ENCODE results near the gene POLR3H. TPM values are rescaled to one million over a fixed set of nuclear protein-coding genes. Genes with fewer than 3 reads are reported as not detected.
A peak's percentile ranks its signal among the peaks of the same experiment; 100 is the strongest.

The POLR3H gene
- total RNA-seq, 1 donor from 2014 or later = 15.8 TPM

DNA sequence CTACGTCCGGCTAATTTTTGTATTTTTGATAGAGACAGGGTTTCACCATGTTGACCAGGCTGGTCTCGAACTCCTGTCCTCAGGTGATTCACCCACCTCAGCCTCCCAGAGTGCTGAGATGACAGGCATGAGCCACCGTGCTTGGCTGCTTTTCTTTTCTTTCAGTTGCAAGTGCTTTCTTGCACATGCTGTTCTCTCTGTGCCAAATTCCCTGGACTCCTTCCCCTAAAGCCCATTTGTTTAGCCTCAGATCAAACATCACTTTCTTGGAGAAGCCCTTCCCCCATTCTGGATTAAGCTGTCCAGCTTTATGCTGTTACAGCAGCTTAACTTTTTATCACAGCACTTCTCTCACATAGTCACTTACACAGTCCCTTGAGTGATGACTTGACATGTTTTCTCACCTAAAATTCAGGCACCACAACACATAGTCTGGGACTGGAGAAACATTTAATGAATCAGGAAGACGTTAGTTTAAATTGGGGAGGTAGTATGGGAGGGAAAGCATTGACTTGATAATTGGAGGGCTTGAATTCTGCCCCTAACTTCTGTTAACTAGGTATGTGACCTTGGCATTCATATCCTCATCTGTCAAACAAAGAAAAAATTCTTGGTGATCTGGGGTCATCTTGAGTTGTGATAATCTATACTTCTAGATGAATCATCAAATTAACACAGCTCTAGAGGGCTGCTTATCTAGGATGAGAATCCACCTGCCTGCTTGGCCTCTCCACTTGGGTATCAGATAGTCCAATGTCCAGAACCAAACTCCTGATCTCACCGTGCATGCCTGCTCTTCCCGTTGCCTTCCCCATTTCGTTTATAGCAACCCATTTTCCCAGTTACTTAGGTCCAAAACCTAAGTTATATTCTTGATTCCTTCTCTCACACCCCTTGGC lies 57.0 kb downstream of the POLR3H start:
- TF ChIP-seq, protein P1, sequence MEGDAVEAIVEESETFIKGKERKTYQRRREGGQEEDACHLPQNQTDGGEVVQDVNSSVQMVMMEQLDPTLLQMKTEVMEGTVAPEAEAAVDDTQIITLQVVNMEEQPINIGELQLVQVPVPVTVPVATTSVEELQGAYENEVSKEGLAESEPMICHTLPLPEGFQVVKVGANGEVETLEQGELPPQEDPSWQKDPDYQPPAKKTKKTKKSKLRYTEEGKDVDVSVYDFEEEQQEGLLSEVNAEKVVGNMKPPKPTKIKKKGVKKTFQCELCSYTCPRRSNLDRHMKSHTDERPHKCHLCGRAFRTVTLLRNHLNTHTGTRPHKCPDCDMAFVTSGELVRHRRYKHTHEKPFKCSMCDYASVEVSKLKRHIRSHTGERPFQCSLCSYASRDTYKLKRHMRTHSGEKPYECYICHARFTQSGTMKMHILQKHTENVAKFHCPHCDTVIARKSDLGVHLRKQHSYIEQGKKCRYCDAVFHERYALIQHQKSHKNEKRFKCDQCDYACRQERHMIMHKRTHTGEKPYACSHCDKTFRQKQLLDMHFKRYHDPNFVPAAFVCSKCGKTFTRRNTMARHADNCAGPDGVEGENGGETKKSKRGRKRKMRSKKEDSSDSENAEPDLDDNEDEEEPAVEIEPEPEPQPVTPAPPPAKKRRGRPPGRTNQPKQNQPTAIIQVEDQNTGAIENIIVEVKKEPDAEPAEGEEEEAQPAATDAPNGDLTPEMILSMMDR (IDR thresholded peaks at IDR 0.05; ENCODE audit: borderline replicate concordance) = no peak
- no peaks in the 10 kb centered on the region for H3K27me3 ChIP-seq (ENCODE audit: low read depth)
- H3K27ac ChIP-seq (replicated peaks) = peak overlapping the region; percentile 76
- no peak overlapping the region for H3K4me3 ChIP-seq
- H3K4me1 ChIP-seq = peaks cover 100% of the 10 kb centered on the region
- no peak for DNase-seq
- intact Hi-C loops (cut with micrococcal nuclease) = no loop called here
- no peaks in the 10 kb centered on the region for H3K36me3 ChIP-seq
- no peaks in the 10 kb centered on the region for H3K9me3 ChIP-seq (replicated peaks)

DNA sequence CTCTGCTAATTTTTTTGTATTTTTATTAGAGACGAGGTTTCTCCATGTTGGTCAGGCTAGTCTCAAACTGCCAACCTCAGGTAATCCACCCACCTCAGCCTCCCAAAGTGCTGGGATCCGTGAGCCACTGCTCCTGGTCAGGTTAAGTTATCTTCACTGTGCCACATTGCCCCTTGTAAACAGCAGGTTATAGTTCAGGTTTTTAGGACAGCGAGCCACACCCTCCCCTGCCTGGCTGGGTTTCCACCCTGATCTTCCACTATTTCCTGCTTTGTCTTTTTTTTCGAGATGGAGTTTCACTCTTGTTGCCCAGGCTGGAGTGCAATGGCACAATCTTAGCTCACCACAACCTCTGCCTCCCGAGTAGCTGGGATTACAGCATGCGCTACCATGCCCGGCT lies 59.2 kb downstream of the POLR3H start:
- Histone ChIP-seq H3K27me3 (ENCODE audit: low read depth) (no peaks in the 10 kb centered on the region), H3K4me3 (no peak overlapping the region), H3K4me1 (peaks cover 100% of the 10 kb centered on the region), H3K9me3 (replicated peaks) (no peaks in the 10 kb centered on the region), H3K27ac (replicated peaks) (peak overlapping the region; percentile 76), H3K36me3 (no peaks in the 10 kb centered on the region)
- no peak for DNase-seq
- TF ChIP-seq, protein P1 (IDR thresholded peaks at IDR 0.05; ENCODE audit: borderline replicate concordance) = no peak
- intact Hi-C loops (cut with micrococcal nuclease) = no loop called here

DNA sequence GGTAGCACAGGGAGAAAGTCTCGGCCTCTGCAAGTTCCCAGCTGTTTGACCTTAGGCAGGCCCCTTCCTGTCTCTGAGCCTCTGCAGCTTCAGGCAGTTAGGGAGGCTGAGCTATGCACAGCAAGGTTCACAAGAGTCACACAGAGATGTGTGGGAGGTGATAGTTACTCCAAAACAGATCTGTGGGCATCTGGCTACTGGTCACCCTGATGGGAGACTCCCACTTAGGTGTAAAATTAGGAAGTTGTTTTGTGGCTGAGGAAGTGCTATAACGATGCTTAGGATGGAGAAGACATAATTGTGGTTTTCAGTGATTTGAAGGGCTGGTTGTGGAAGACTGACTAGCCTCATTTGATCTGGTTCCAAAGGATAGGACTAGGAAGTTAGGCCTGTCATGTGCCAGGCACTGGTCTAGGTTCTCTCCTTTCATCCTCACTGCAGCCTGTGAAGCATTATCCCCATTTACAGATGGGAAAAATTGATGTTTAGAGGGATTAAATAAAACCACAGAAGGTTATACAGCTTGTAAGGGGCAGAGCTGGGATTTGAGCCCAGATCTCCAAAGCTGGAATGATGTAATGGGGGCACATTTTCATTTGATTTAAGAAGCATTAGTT lies 61.8 kb downstream of the POLR3H start:
- intact Hi-C loops (cut with micrococcal nuclease) = no loop called here
- H3K4me1 ChIP-seq = peaks cover 100% of the 10 kb centered on the region
- no peak for DNase-seq
- TF ChIP-seq, protein P1 (IDR thresholded peaks at IDR 0.05; ENCODE audit: borderline replicate concordance) = no peak
- no peaks in the 10 kb centered on the region for H3K9me3 ChIP-seq (replicated peaks)
- H3K4me3 ChIP-seq = peak overlapping the region; percentile 33
- peak overlapping the region; percentile 76 for H3K27ac ChIP-seq (replicated peaks)
- H3K36me3 ChIP-seq = peaks cover 11% of the 10 kb centered on the region
- no peaks in the 10 kb centered on the region for H3K27me3 ChIP-seq (ENCODE audit: low read depth)

DNA sequence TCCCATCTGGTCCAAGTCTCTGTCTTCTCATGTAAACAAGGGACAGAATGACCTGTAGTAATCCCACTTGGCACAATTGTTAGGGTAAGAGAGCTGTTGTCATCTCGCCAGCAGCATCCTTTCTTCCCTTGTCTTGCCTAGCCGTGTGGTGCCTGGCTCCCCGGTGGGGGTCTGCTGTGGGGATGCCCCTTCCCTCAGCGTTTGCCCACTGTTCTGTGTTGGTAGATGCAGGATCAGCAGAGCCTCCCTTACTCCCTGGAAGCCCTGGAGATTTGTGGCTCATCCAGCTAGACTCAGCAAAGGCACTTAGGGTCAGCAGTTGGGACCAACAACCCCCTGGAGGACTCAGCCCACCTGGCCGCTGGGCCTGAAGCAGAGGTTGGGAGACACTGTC lies 62.3 kb downstream of the POLR3H start:
- intact Hi-C loops (cut with micrococcal nuclease) = no loop called here
- Histone ChIP-seq H3K4me1 (peaks cover 100% of the 10 kb centered on the region), H3K36me3 (peaks cover 14% of the 10 kb centered on the region), H3K27ac (replicated peaks) (peak overlapping the region; percentile 76), H3K27me3 (ENCODE audit: low read depth) (no peaks in the 10 kb centered on the region), H3K9me3 (replicated peaks) (no peaks in the 10 kb centered on the region), H3K4me3 (peak overlapping the region; percentile 33)
- no peak for DNase-seq
- TF ChIP-seq, protein P1 (IDR thresholded peaks at IDR 0.05; ENCODE audit: borderline replicate concordance) = no peak

DNA sequence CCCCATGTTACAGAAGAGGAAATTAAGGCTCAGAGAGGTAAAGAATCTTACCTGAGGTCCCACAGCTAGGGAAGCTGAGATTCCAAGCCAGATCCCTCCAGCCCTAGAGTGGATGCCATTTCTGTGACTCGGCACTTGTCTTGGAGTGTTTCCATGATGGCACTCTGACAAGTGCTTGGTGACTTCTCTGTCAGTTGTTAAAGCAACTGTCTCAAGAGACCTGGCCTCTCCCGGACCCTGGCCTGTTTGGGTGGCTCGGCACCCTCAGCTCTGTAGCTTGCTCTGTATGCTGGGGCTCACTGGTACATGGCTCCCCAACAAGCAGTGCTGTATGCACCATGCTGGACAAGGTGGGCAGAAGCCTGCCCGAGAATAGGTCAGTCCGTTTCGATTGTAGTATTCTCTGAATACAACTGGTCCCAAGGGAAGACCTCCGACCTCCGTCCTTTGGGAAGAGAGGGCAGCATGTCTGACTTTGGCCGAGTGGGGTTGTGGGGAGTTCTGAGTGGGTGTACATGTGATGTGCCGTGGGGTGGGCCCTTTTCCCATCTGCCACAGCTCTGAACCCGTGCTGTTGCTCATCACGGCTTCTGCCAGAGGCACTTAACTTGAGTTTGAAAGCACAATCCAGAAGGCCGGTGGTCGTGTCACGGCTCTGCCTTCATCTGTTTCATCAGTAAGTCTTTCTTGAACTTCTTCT lies 63.0 kb downstream of the POLR3H start:
- H3K4me1 ChIP-seq = peaks cover 100% of the 10 kb centered on the region
- no peaks in the 10 kb centered on the region for H3K9me3 ChIP-seq (replicated peaks)
- peak; percentile 24 for DNase-seq
- no peaks in the 10 kb centered on the region for H3K27me3 ChIP-seq (ENCODE audit: low read depth)
- TF ChIP-seq, protein P1 (IDR thresholded peaks at IDR 0.05; ENCODE audit: borderline replicate concordance) = no peak
- peaks cover 14% of the 10 kb centered on the region for H3K36me3 ChIP-seq
- intact Hi-C loops (cut with micrococcal nuclease) = no loop called here
- H3K4me3 ChIP-seq = peak overlapping the region; percentile 33
- H3K27ac ChIP-seq (replicated peaks) = peak overlapping the region; percentile 76

Data from left ventricle myocardium inferior (tissue), 1 donor.